Activated naive CD4-positive, alpha-beta T cell treated with anti-CD3 and anti-CD28 coated beads, Interleukin-2, amount 10 ng/mL, durations not matched to agents 7 days and 5 days (primary cell): ENCODE data around the gene ACOT11.

ENCODE experiments used
- CTCF ChIA-PET: fragments of 350-600 bp; sonication (Branson Sonifier 250); formaldehyde crosslinking; loops from one replicate; lab custom pipeline; 2021; ENCODE audit warnings: antibody characterized with exemption; lab: Charles Lee
- DNase-seq: peaks from one replicate; pipeline ENCODE4 v3.0.0-alpha.2; 2020
- H3K27ac Mint-ChIP-seq: one replicate; pipeline ENCODE4 v1.8.0; 2021; ENCODE audit warnings: mild to moderate bottlenecking, moderate library complexity, mixed read lengths
- H3K27me3 Mint-ChIP-seq: one replicate; pipeline ENCODE4 v1.8.0; 2021; ENCODE audit warnings: mild to moderate bottlenecking, mixed read lengths
- H3K36me3 Mint-ChIP-seq: one replicate; pipeline ENCODE4 v1.8.0; 2021; ENCODE audit warnings: mixed read lengths
- H3K4me1 Mint-ChIP-seq: one replicate; pipeline ENCODE4 v1.8.0; 2021; ENCODE audit warnings: mixed read lengths
- H3K4me3 Mint-ChIP-seq: one replicate; pipeline ENCODE4 v1.8.0; 2021; ENCODE audit warnings: mild to moderate bottlenecking, moderate library complexity, mixed read lengths
- H3K9me3 Mint-ChIP-seq: one replicate; pipeline ENCODE4 v1.8.0; 2021; ENCODE audit warnings: mixed read lengths

ACOT11 gene

DNA sequence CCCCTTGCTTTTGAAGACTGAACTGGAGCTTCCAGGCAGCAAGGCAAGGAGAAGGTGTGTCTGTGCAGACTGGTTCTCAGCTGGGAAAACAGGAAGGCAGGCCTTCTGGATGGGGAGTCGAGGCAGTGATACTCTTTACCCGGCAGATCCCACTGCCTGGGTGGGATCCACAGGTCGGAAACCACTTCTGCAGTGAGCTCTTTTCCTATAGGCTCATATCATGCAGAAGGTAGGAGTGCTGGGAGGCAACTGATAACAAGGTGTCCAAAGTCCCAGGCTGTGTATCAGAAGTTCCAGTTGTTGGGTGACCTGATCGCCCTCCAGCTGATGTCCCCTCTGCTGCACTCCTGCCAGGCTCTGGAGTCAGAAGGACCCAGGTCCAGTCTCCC is 17.1 kb downstream of the ACOT11 start:
- H3K4me1 Mint-ChIP-seq = peaks cover 3% of the 10 kb centered on the region
- no peak for DNase-seq
- H3K9me3 Mint-ChIP-seq = no peaks in the 10 kb centered on the region
- peaks cover 13% of the 10 kb centered on the region for H3K27me3 Mint-ChIP-seq
- H3K36me3 Mint-ChIP-seq = no peaks in the 10 kb centered on the region
- no peak overlapping the region for H3K4me3 Mint-ChIP-seq
- H3K27ac Mint-ChIP-seq = no peak overlapping the region
- CTCF ChIA-PET = interaction anchor here (0.5 kb wide), 1 partner anchor 384 kb away, joined by 3 read pairs; no protein-coding TSS in a partner anchor

DNA sequence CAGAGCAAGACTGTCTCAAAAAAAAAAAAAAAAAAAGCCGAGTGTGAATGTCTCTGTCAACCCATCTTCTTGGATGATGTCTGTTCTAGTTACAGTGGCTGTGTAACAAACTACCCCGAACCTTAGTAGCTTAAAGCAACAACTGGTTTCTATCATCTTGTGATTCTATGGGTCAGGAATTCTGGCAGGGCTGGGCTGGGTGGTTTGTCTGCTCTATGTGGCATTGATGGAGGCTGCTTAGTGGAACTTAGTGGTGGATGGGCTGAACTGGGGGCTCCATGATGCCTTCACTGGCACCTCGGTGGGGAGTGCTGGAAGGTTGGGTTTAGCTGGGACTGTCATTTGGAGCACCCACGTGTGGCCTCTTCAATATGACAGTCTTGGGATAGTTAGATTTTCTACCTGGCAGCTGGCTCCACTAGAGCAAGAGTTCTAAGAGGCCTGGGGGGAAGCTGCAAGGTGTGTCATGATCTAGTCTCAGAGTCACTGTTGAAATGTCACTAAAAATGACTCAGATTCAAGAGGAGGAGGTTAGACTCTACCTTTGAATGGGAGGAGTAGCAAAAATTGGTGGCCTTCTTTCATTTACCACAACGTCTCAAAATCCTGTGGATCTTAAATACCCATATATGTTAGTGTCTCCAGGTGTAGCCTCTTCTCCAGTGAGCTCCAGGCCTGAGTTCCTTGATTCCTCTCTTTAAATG is 18.6 kb downstream of the ACOT11 start:
- Mint-ChIP-seq H3K9me3 (no peaks in the 10 kb centered on the region), H3K4me3 (no peak overlapping the region), H3K27me3 (peaks cover 13% of the 10 kb centered on the region), H3K4me1 (peaks cover 3% of the 10 kb centered on the region), H3K36me3 (no peaks in the 10 kb centered on the region), H3K27ac (no peak overlapping the region)
- CTCF ChIA-PET = no interaction called here
- DNase-seq = no peak

DNA sequence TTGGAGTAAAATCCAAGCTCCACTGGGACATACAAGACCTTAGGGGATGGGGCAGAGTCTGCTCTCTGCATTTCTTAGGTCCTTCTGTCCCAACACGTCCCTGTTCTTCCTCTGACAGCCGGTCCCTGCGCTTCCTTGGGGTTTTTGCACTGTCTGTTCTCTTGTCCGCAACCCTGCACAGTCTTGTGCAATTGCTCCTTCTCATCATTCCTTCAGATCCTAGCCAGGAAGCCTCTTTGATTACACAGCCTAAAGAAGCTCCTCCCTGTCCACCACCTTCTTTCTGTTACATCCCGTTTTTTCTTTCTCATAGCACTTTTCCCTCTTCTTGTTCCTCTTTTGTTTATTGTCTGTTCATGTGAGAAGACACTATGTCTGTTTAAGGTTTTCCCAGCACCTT is 19.9 kb downstream of the ACOT11 start:
- Mint-ChIP-seq H3K36me3 (no peaks in the 10 kb centered on the region), H3K4me1 (peaks cover 3% of the 10 kb centered on the region), H3K9me3 (no peaks in the 10 kb centered on the region), H3K4me3 (no peak overlapping the region), H3K27me3 (peaks cover 17% of the 10 kb centered on the region), H3K27ac (no peak overlapping the region)
- DNase-seq = no peak
- CTCF ChIA-PET = no interaction called here

DNA sequence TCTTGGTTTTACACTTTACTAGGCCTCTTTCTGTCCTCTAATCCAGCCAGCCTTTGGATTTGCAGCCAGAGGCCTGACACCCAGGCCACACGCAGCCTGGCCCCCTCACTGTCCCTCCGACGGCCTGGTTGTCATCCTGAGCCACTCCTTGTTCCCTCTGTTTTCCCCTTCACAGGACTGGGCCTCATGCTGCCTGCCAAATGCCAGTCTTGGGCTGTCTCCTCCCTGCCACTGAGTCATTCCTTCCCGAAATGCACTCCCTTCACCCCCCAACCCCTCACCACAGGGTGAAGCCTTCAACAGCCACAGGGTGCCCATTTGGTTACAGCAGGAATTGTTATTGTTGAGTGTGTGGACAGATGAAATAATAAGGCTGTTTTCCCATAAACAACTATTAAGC is 21.3 kb downstream of the ACOT11 start:
- Mint-ChIP-seq H3K27me3 (peaks cover 20% of the 10 kb centered on the region), H3K36me3 (no peaks in the 10 kb centered on the region), H3K4me3 (no peak overlapping the region), H3K4me1 (peaks cover 2% of the 10 kb centered on the region), H3K9me3 (no peaks in the 10 kb centered on the region), H3K27ac (no peak overlapping the region)
- DNase-seq = no peak
- CTCF ChIA-PET = no interaction called here

DNA sequence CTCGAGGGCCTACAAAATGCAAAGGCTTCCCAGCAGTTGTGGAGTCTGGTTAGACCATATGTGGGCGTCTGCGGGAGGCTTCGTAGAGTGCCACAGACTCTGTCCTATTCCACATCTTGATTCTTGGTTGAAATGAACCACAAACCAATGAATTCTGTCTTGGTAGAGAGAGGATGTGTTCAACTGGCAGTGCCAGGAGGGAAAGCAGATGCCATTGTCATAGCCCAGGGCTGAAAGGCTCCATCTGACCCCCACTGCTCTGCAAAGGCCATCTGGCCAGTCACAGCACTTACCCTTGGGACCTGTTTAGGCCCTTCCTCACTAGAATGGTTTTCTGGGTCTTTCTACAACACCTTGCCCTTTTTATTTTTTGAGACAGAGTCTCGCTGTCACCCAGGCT is 22.1 kb downstream of the ACOT11 start:
- CTCF ChIA-PET = no interaction called here
- H3K27me3 Mint-ChIP-seq = peaks cover 24% of the 10 kb centered on the region
- H3K4me3 Mint-ChIP-seq = no peak overlapping the region
- no peaks in the 10 kb centered on the region for H3K4me1 Mint-ChIP-seq
- H3K9me3 Mint-ChIP-seq = no peaks in the 10 kb centered on the region
- H3K36me3 Mint-ChIP-seq = no peaks in the 10 kb centered on the region
- DNase-seq = no peak
- no peak overlapping the region for H3K27ac Mint-ChIP-seq

DNA sequence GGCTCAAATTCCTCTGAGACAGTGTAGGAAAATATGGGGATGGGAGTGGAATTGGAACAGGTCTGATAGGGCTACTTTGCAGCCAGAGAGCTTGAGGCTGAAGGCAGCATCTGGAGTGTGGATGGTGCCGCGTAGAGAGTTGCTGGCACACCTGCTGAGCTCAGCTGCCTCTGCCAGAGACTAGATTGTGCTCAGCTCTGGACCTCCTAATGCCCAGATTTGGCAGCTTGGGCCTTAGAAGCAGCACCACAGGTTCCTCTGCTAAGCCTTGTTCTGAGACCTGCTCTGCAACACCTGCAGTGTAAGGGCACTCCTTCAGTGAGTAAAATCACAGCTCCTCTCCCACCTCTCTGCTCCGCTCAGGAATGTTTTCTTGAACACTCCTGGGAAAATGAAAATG is 23.3 kb downstream of the ACOT11 start:
- no peak overlapping the region for H3K4me3 Mint-ChIP-seq
- no peak for DNase-seq
- H3K9me3 Mint-ChIP-seq = no peaks in the 10 kb centered on the region
- H3K36me3 Mint-ChIP-seq = no peaks in the 10 kb centered on the region
- H3K4me1 Mint-ChIP-seq = peaks cover 2% of the 10 kb centered on the region
- CTCF ChIA-PET = no interaction called here
- H3K27me3 Mint-ChIP-seq = peaks cover 29% of the 10 kb centered on the region
- H3K27ac Mint-ChIP-seq = no peak overlapping the region

DNA sequence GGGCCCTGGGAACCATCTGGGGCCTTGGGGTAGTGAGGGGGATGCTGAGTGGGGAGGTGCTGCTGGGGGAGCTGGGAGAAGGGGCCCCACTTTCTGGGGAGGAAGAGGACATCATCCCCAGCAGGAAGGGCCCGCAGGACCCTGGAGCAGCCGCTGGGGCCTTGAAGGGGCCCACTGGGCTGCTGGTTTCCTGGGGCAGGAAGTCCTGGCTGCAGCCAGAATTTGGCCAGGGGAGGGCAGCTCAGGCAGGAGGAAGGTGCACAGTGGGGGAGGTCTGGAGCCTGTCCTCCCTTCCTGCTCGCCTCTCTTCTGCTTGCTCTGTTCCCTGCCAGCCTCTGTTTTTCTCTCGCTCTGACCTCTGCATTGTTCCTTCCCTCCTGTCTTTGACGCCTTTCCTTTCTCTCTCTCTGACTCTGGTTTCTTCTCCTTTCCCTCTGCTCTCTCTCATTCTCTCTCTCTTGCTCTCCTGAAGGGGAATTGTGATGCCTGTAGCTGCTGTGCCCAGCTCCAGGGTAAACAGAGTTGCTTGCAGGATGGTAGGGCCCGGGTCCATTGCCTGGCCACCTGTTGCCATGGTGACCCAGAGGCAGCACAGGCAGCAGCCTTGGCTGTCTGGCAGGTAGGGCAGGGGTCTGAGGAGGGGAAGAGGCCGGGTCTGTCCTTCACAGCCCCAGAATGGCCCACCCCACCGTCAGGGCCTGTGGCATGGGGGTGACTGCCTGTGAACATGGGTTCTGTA is 23.9 kb downstream of the ACOT11 start:
- Mint-ChIP-seq H3K27ac (no peak overlapping the region), H3K4me3 (no peak overlapping the region), H3K36me3 (no peaks in the 10 kb centered on the region), H3K27me3 (peaks cover 29% of the 10 kb centered on the region), H3K9me3 (no peaks in the 10 kb centered on the region), H3K4me1 (peaks cover 2% of the 10 kb centered on the region)
- DNase-seq = no peak
- CTCF ChIA-PET = no interaction called here

DNA sequence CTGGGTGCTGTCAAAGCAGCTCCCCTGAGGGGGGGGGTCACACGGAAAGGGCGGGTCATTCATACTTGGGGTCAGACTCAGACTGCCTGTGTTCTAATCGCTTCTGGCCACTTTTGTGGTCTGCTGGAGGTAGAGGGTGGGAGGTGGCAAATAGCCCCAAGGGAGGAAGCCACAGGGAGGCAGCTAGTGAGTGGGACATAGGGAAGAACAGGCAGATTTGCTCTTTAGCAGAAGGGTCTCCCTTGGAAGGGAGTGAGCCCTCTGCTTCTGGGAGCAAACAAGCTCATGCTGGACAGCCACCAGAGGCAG is 24.5 kb downstream of the ACOT11 start:
- no peaks in the 10 kb centered on the region for H3K9me3 Mint-ChIP-seq
- no peak overlapping the region for H3K27ac Mint-ChIP-seq
- peaks cover 29% of the 10 kb centered on the region for H3K27me3 Mint-ChIP-seq
- no peaks in the 10 kb centered on the region for H3K36me3 Mint-ChIP-seq
- DNase-seq = no peak
- CTCF ChIA-PET = no interaction called here
- peaks cover 2% of the 10 kb centered on the region for H3K4me1 Mint-ChIP-seq
- no peak overlapping the region for H3K4me3 Mint-ChIP-seq

DNA sequence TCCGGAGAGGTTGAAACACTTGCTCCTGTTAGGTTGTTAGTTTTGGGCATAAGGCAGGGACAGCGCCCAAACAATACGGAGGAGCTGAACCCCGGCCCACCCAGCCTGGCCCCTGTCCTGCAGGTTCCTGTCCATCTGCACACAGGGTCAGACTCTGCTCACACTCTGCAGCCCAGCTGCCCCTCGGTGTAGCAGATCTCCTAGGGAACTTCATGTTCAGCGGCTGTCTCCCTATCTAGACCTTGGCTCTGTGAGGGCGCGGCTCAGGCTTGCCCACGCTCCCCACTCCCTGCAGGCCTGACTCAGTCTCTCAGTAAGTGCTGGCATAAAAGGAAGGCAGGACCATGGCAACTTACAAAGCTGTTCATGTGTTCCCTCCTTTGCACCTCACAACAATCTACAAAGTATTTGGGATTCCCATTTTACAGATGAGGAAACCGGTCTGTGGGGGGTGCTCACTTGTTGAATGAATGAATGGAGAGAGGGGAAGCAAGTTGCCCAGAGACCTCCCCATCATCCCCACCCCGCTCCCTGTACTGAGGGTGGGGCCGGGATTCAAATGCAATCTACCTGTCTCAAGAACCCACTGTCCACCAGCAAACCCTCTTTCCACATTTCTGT is 26.2 kb downstream of the ACOT11 start:
- H3K9me3 Mint-ChIP-seq = no peaks in the 10 kb centered on the region
- H3K27ac Mint-ChIP-seq = no peak overlapping the region
- no peaks in the 10 kb centered on the region for H3K36me3 Mint-ChIP-seq
- no peak overlapping the region for H3K4me3 Mint-ChIP-seq
- H3K4me1 Mint-ChIP-seq = peaks cover 2% of the 10 kb centered on the region
- H3K27me3 Mint-ChIP-seq = peaks cover 25% of the 10 kb centered on the region
- no peak for DNase-seq
- CTCF ChIA-PET = interaction anchor here (0.6 kb wide), 1 partner anchor 997 kb away, joined by 3 read pairs; no protein-coding TSS in a partner anchor

DNA sequence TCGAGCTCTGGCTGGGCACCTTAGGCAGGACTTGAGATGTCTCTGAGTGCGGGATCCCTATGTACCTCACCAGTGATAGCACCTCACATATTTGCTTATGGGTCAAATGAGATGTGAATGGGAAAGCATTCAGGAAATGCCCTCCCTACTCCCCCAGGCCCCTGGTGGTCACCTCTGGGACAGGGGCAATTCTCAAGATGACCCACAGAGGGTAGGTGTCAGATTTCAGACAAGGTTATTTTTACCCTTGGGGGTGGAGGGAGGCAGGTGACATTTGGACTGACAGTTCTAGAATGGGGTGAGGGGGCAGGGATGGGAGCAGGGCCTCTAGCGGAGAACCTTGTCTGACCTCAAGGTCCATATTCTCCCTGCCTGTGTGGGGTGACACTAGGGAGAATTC is 27.1 kb downstream of the ACOT11 start:
- Mint-ChIP-seq H3K27me3 (peaks cover 25% of the 10 kb centered on the region), H3K9me3 (no peaks in the 10 kb centered on the region), H3K36me3 (no peaks in the 10 kb centered on the region), H3K4me3 (no peak overlapping the region), H3K4me1 (peaks cover 2% of the 10 kb centered on the region), H3K27ac (no peak overlapping the region)
- CTCF ChIA-PET = no interaction called here
- DNase-seq = no peak

DNA sequence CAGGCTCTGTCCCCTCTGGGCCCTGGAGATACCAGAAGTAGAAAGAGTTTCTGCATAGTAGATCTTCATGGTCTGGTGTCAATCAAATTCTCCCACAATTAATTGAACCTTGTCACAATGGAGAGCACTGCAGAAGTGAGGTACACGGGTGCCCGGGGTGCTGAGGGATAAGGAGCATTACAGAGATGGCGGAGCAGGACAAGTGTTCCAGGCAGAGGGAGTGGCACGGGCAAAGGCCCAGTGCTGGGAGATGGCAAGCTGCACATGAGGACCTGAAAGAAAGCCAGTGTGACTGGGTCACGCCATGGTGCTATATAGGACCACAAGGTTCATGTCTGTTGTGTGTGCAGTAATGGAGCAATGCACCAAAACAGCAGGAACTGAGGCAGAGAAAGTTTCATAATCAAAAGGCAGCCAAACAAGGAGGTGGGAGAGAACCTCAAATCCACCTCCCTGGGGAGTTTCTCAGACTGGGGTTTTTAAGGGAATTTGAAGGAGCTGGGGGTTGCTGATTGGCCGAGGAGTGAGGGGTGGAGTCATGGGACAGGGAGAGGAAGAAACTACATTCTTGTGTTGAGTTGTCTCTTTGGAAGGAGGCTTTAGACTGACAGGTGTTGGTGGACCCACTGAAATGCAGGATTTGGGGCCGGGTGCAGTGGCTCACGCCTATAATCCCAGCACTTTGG is 27.7 kb downstream of the ACOT11 start:
- no peak for DNase-seq
- H3K4me1 Mint-ChIP-seq = peaks cover 2% of the 10 kb centered on the region
- H3K9me3 Mint-ChIP-seq = no peaks in the 10 kb centered on the region
- H3K27ac Mint-ChIP-seq = no peak overlapping the region
- H3K4me3 Mint-ChIP-seq = no peak overlapping the region
- peaks cover 25% of the 10 kb centered on the region for H3K27me3 Mint-ChIP-seq
- CTCF ChIA-PET = no interaction called here
- H3K36me3 Mint-ChIP-seq = no peaks in the 10 kb centered on the region

DNA sequence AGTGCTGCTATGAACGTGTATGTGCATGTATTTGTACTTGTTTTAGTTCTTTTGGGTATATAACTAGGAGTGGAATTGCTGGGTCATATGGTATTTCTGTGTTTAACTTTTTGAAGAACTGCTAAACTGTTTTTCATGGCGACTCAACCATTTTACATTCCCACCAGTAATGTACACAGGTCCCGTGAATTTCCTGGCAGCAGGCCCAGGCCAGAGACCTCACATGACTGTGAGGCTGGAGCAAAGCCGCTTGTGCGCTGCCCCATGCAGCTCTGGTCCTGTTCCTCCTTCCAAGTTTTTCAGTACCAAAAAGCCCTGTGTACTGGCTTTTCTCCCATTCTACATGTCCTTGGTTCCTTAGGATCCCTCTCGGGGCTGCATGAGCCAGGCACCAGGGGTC is 29.6 kb downstream of the ACOT11 start:
- no peak overlapping the region for H3K27ac Mint-ChIP-seq
- peaks cover 23% of the 10 kb centered on the region for H3K27me3 Mint-ChIP-seq
- H3K4me1 Mint-ChIP-seq = peaks cover 2% of the 10 kb centered on the region
- H3K9me3 Mint-ChIP-seq = no peaks in the 10 kb centered on the region
- no peaks in the 10 kb centered on the region for H3K36me3 Mint-ChIP-seq
- no peak for DNase-seq
- no peak overlapping the region for H3K4me3 Mint-ChIP-seq
- CTCF ChIA-PET = no interaction called here

DNA sequence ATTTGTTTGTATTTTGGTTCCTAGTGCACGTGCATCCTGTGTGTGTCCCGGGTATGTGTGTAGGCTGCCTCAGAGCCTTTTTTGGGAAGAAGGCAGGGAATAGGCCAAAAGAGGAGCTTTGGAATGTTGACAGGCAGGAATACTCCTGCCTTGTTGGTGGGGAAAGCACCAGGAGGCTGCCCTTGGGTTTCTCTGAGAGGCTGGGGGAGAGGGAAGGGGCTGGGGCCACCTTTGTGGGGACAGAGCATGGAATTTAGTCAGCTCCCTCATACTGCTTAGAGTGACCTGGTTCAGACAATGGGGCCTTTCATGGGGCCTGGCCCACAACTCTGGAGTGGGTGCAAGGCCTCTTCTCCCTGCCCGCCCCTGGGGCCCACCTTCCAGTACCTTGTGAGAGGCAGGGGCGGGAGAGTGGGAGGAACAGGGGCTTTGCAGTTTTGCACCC is 31.3 kb downstream of the ACOT11 start:
- no peak overlapping the region for H3K4me3 Mint-ChIP-seq
- no peak for DNase-seq
- H3K27me3 Mint-ChIP-seq = peaks cover 17% of the 10 kb centered on the region
- CTCF ChIA-PET = no interaction called here
- peaks cover 2% of the 10 kb centered on the region for H3K4me1 Mint-ChIP-seq
- H3K36me3 Mint-ChIP-seq = no peaks in the 10 kb centered on the region
- H3K9me3 Mint-ChIP-seq = no peaks in the 10 kb centered on the region
- H3K27ac Mint-ChIP-seq = no peak overlapping the region

DNA sequence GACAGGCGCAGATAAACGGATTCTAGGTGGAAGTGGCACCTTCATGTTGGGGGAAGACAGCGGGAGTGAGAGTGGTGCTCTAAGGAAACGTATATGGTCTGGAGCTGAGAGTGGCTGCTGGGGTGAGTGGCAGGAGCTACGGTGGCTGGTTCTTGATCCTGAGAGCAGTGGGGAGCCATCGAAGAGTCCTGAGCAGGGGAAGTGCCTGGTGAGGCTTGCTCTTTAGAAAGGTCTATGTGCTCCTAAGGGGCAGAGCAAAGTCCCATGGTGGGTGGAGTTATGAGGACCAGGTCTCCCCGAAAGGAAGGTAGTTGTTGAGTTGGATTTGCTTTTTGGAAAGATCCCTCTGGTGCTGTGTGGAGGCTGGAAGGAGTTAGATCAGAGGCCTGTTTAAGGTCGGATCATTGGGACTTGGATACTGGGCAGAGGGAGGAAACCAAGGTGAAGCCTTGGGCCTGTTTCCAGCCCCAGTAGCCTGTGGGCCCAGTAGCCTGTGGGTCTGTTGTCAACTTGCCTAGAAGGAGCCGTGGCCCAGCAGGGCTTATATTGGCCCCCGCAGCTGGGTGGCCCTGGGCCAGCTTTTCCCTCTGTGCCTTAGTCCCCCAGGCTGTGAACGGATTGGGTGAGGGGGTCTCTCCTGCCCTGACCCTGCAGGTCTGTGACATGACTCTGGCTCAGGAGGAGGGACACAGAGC is 33.0 kb downstream of the ACOT11 start:
- CTCF ChIA-PET = no interaction called here
- H3K9me3 Mint-ChIP-seq = no peaks in the 10 kb centered on the region

More for the DNA sequence above, 33.0 kb downstream of the ACOT11 start:
- Mint-ChIP-seq H3K27ac (no peak overlapping the region), H3K4me1 (no peaks in the 10 kb centered on the region), H3K27me3 (peaks cover 3% of the 10 kb centered on the region), H3K36me3 (no peaks in the 10 kb centered on the region), H3K4me3 (no peak overlapping the region)
- DNase-seq = no peak
